Trophoblast cell (in vitro differentiated cells and primary cell): ENCODE data around the gene EDIL3.

ENCODE experiments used
- DNase-seq, 2 donors: peaks; one replicate each; pipeline ENCODE4 v3.0.0-alpha.2; 2016
- H2AFZ ChIP-seq: 2 replicates; pipeline ENCODE4 v1.6.1; 2013; ENCODE audit warnings: low read length, moderate library complexity, mild to moderate bottlenecking; ENCODE audit not compliant: insufficient read depth, poor library complexity
- H2AK5ac ChIP-seq: 2 replicates; pipeline ENCODE4 v1.6.1; 2013; ENCODE audit warnings: mild to moderate bottlenecking, low read length
- H2BK120ac ChIP-seq: 2 replicates; pipeline ENCODE4 v1.6.1; 2013; ENCODE audit warnings: low read length, mild to moderate bottlenecking, moderate library complexity; ENCODE audit not compliant: insufficient read depth, poor library complexity
- H2BK12ac ChIP-seq: 2 replicates; pipeline ENCODE4 v1.6.1; 2013; ENCODE audit warnings: mild to moderate bottlenecking, low read length, moderate library complexity
- H2BK5ac ChIP-seq: 2 replicates; pipeline ENCODE4 v1.6.1; 2013; ENCODE audit warnings: low read length, low read depth, moderate library complexity, mild to moderate bottlenecking; ENCODE audit not compliant: poor library complexity
- H3K14ac ChIP-seq: 2 replicates; pipeline ENCODE4 v1.6.1; 2013; ENCODE audit warnings: mild to moderate bottlenecking, low read length
- H3K18ac ChIP-seq: 2 replicates; pipeline ENCODE4 v1.6.1; 2013; ENCODE audit warnings: mild to moderate bottlenecking, low read length
- H3K23ac ChIP-seq: 2 replicates; pipeline ENCODE4 v1.6.1; 2013; ENCODE audit warnings: low read length
- H3K27ac ChIP-seq: 2 replicates; pipeline ENCODE4 v1.5.1; 2013; ENCODE audit warnings: low read depth, mild to moderate bottlenecking, inconsistent platforms, low read length, moderate library complexity
- H3K27me3 ChIP-seq: 2 replicates; pipeline ENCODE4 v1.6.1; 2013; ENCODE audit warnings: inconsistent platforms, mild to moderate bottlenecking, low read length, moderate library complexity; ENCODE audit not compliant: insufficient read depth
- H3K36me3 ChIP-seq, 2 experiments: 1 replicate in 1 of 2; 2 replicates in 1 of 2; pipeline ENCODE4 v1.6.1; 2013; ENCODE audit warnings: low read length in 2 of 2, mild to moderate bottlenecking in 2 of 2, moderate library complexity in 1 of 2; ENCODE audit not compliant: insufficient read depth in 2 of 2, control insufficient read depth in 1 of 2
- H3K4ac ChIP-seq: 2 replicates; pipeline ENCODE4 v1.6.1; 2013; ENCODE audit warnings: low read depth, mild to moderate bottlenecking, low read length, moderate library complexity
- H3K4me1 ChIP-seq, 2 experiments: 1 replicate in 1 of 2; 2 replicates in 1 of 2; pipeline ENCODE4 v1.6.1; 2013; ENCODE audit warnings: low read length in 2 of 2, mild to moderate bottlenecking in 2 of 2, moderate library complexity in 1 of 2; ENCODE audit not compliant: insufficient read depth in 2 of 2, control insufficient read depth in 1 of 2
- H3K4me2 ChIP-seq: 2 replicates; pipeline ENCODE4 v1.6.1; 2013; ENCODE audit warnings: inconsistent platforms, mild to moderate bottlenecking, low read length, moderate library complexity
- H3K4me3 ChIP-seq: 2 replicates; pipeline ENCODE4 v1.5.1; 2013; ENCODE audit warnings: mild to moderate bottlenecking, low read depth, low read length, inconsistent platforms
- H3K79me1 ChIP-seq: one replicate; pipeline ENCODE4 v1.6.1; 2013; ENCODE audit warnings: low read length
- H3K79me2 ChIP-seq: 2 replicates; pipeline ENCODE4 v1.6.1; 2013; ENCODE audit warnings: low read length, mild to moderate bottlenecking; ENCODE audit not compliant: control insufficient read depth, insufficient read depth, poor library complexity
- H3K9ac ChIP-seq: 2 replicates; pipeline ENCODE4 v1.6.1; 2013; ENCODE audit warnings: mild to moderate bottlenecking, low read length
- H3K9me3 ChIP-seq: 2 replicates; pipeline ENCODE4 v1.6.1; 2013; ENCODE audit warnings: low read depth, mild to moderate bottlenecking, control low read depth, inconsistent platforms, low read length; ENCODE audit not compliant: insufficient read depth
- H4K12ac ChIP-seq: 2 replicates; pipeline ENCODE4 v1.6.1; 2013; ENCODE audit warnings: low read depth, mild to moderate bottlenecking, low read length, moderate library complexity
- H4K8ac ChIP-seq: 2 replicates; pipeline ENCODE4 v1.6.1; 2013; ENCODE audit warnings: low read depth, mild to moderate bottlenecking, low read length, moderate library complexity
- H4K91ac ChIP-seq: one replicate; pipeline ENCODE4 v1.6.1; 2013; ENCODE audit warnings: low read depth, mild to moderate bottlenecking, low read length, moderate library complexity
- WGBS: extraction: QIAGEN DNeasy Blood & Tissue Kit; methylation state at CpG from one replicate; pipeline ENCODE4 v1.1.7; 2013; ENCODE audit warnings: missing lambda C conversion rate; ENCODE audit not compliant: insufficient read length, insufficient coverage; ENCODE audit errors: extremely low coverage; 5-methylcytosine and 5-hydroxymethylcytosine counted together

EDIL3 gene

GRCh38 chr5:84370176-84370575 is 14.5 kb downstream of the EDIL3 start:
- WGBS: no CpG with 5 or more reads among the region's 2 CpGs
- Histone ChIP-seq H2AFZ (no peak overlapping the region), H3K79me2 (no peaks in the 10 kb centered on the region), H3K36me3 (no peaks in the 10 kb centered on the region), H3K79me1 (no peaks in the 10 kb centered on the region), H3K4me3 (no peak overlapping the region), H2AK5ac (no peak overlapping the region), H4K12ac (no peak overlapping the region), H3K27ac (no peak overlapping the region), H3K27me3 (no peaks in the 10 kb centered on the region), H3K14ac (no peak overlapping the region), H4K91ac (no peak overlapping the region), H3K23ac (no peak overlapping the region), H2BK12ac (no peak overlapping the region), H3K18ac (no peak overlapping the region), H4K8ac (no peak overlapping the region), H3K9me3 (no peaks in the 10 kb centered on the region), H3K4me2 (no peak overlapping the region), H3K4me1 (no peaks in the 10 kb centered on the region), H3K9ac (no peak overlapping the region), H2BK5ac (no peak overlapping the region), H3K4ac (no peak overlapping the region), H2BK120ac (no peak overlapping the region)
- DNase-seq: no peak

GRCh38 chr5:84364043-84364442 is 20.6 kb downstream of the EDIL3 start:
- no peak overlapping the region for H3K14ac ChIP-seq
- no CpG with 5 or more reads among the region's 2 CpGs for WGBS
- H3K18ac ChIP-seq: no peak overlapping the region
- H3K27me3 ChIP-seq: no peaks in the 10 kb centered on the region
- no peak overlapping the region for H3K27ac ChIP-seq
- no peak for DNase-seq
- H3K23ac ChIP-seq: no peak overlapping the region
- H3K4ac ChIP-seq: no peak overlapping the region
- no peaks in the 10 kb centered on the region for H3K79me1 ChIP-seq
- no peak overlapping the region for H4K8ac ChIP-seq
- no peak overlapping the region for H3K4me2 ChIP-seq
- no peak overlapping the region for H2BK5ac ChIP-seq
- H2AFZ ChIP-seq: no peak overlapping the region
- no peak overlapping the region for H4K12ac ChIP-seq
- H3K79me2 ChIP-seq: no peaks in the 10 kb centered on the region
- H3K4me1 ChIP-seq: no peaks in the 10 kb centered on the region
- H3K36me3 ChIP-seq: no peaks in the 10 kb centered on the region
- H2BK12ac ChIP-seq: no peak overlapping the region
- H3K9me3 ChIP-seq: no peaks in the 10 kb centered on the region
- H3K4me3 ChIP-seq: no peak overlapping the region
- no peak overlapping the region for H2AK5ac ChIP-seq
- H4K91ac ChIP-seq: no peak overlapping the region
- H3K9ac ChIP-seq: no peak overlapping the region
- no peak overlapping the region for H2BK120ac ChIP-seq

- Histone ChIP-seq H2AK5ac (no peak overlapping the region), H4K8ac (no peak overlapping the region), H3K18ac (no peak overlapping the region), H2BK5ac (no peak overlapping the region), H3K79me2 (no peaks in the 10 kb centered on the region), H3K4me2 (no peak overlapping the region), H2BK120ac (no peak overlapping the region), H3K27me3 (no peaks in the 10 kb centered on the region), H3K23ac (no peak overlapping the region), H3K9me3 (no peaks in the 10 kb centered on the region), H3K4me3 (no peak overlapping the region), H3K14ac (no peak overlapping the region), H3K9ac (no peak overlapping the region), H4K91ac (no peak overlapping the region), H3K27ac (no peak overlapping the region), H2AFZ (no peak overlapping the region), H3K36me3 (no peaks in the 10 kb centered on the region), H3K4ac (no peak overlapping the region), H3K4me1 (no peaks in the 10 kb centered on the region), H3K79me1 (no peaks in the 10 kb centered on the region), H2BK12ac (no peak overlapping the region), H4K12ac (no peak overlapping the region)
- DNase-seq: no peak
Observed at GRCh38 chr5:84362061-84362720, 22.5 kb downstream of the EDIL3 start.

DNA sequence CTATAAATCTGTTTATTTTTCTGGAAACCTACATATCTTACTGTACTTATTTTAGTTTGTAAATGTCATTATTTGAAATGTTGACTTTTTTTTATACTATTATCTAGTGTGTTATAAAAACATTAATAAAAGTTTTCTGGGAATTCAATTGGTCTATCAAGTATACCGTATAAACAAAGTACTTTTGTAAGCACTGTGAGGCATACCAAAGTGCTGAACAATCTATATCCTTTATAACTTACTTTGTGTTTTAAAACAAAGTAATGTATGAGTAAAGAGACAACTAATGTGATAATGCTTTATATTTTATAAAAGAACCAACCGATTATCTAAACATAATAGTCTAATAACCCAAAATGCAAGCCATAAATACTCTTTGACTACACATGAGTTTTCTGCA is 23.1 kb downstream of the EDIL3 start:
- no peak for DNase-seq
- Histone ChIP-seq H3K4me3 (no peak overlapping the region), H3K36me3 (no peaks in the 10 kb centered on the region), H3K9me3 (no peaks in the 10 kb centered on the region), H3K9ac (no peak overlapping the region), H4K91ac (no peak overlapping the region), H3K4me2 (no peak overlapping the region), H3K27ac (no peak overlapping the region), H3K79me1 (no peaks in the 10 kb centered on the region), H3K23ac (no peak overlapping the region), H3K4ac (no peak overlapping the region), H3K14ac (no peak overlapping the region), H3K79me2 (no peaks in the 10 kb centered on the region), H3K27me3 (no peaks in the 10 kb centered on the region), H3K4me1 (no peaks in the 10 kb centered on the region), H2BK120ac (no peak overlapping the region), H2BK5ac (no peak overlapping the region), H2BK12ac (no peak overlapping the region), H3K18ac (no peak overlapping the region), H4K8ac (no peak overlapping the region), H2AK5ac (no peak overlapping the region), H4K12ac (no peak overlapping the region), H2AFZ (no peak overlapping the region)
- WGBS: no CpG with 5 or more reads among the region's 2 CpGs
